ENCODE data around the gene FES. TPM values are rescaled to one million over a fixed set of nuclear protein-coding genes. Genes with fewer than 3 reads are reported as not detected.

Gene FES
- total and polyA plus RNA-seq, 10 of the 15 experiments (the other 5 are each of a cell fraction or from before 2014, with no cell fraction given), result 0.07 to 23.9 (median 9.9) TPM

DNA sequence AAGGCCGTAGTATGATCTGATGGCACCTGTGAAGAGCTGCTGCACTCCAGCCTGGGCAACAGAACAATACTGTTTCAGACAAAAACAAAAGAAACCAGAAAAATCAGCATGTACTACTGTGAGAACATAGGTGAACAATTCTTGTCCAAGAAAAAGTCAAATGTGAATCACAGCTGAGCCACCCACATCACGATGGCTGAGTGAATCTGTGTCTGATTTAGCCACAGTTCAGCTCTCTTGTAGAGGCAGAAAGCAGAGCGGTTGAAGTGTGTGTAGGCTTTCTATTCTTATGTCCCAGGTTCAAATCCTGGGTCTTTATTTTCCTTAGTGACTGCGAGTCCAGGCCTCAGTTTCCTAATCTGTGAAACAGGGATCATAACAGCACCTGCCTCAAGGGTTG, 20.3 kb upstream of the FES start (continued):
- TF ChIP-seq SMAD1 (IDR thresholded peaks at IDR 0.05; ENCODE audit: low read depth, partially characterized antibody) (no peak), FOS (IDR thresholded peaks at IDR 0.05; ENCODE audit: borderline replicate concordance, extremely low read depth, insufficient read length) (no peak)
- TF ChIP-seq, protein P1, sequence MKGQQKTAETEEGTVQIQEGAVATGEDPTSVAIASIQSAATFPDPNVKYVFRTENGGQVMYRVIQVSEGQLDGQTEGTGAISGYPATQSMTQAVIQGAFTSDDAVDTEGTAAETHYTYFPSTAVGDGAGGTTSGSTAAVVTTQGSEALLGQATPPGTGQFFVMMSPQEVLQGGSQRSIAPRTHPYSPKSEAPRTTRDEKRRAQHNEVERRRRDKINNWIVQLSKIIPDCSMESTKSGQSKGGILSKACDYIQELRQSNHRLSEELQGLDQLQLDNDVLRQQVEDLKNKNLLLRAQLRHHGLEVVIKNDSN (IDR thresholded peaks at IDR 0.05; ENCODE audit: borderline replicate concordance, extremely low read length, insufficient read depth, low read depth, low read length), result no peak

DNA sequence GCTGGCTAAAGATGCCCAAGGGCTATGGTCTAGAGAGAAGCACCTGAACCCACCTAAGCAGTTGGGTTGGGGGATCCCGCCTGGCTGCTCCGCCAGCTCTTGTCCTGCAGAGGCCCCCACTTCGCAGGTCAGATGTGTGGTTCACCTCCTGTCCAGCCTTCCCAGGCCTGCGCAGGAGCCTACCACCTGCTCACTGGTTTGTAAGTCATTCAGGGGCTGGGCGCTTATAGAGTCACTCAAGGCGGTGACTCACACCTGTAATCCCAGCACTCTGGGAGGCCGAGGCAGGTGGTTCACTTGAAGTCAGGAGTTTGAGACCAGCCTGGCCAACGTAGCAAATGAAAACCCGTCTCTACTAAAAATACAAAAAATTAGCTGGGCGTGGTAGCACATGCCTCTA, 19.8 kb upstream of the FES start:
- Histone ChIP-seq H3K79me2 (ENCODE audit: control insufficient read depth, insufficient read depth, low read length) (no peaks in the 10 kb centered on the region), H3K9ac (ENCODE audit: control insufficient read depth, insufficient read depth, low read length) (no peak overlapping the region), H2AFZ (ENCODE audit: control insufficient read depth, low read depth, low read length) (no peak overlapping the region), H3K4me1 (ENCODE audit: control insufficient read depth, insufficient read depth, low read length) (peaks cover 5% of the 10 kb centered on the region), H3K36me3 (ENCODE audit: control insufficient read depth in 2 of 2, insufficient read depth in 2 of 2, low read length in 1 of 2) (no peaks in the 10 kb centered on the region), H3K4me2 (ENCODE audit: control insufficient read depth, insufficient read depth) (no peak overlapping the region), H3K4me3 (no peak overlapping the region), H4K20me1 (ENCODE audit: control insufficient read depth, insufficient read depth) (no peaks in the 10 kb centered on the region), H3K27me3 (replicated peaks in 1 of 2; ENCODE audit: control insufficient read depth in 2 of 2, insufficient read depth in 2 of 2, low read length in 1 of 2) (no peaks in the 10 kb centered on the region), H3K9me3 (replicated peaks; ENCODE audit: control insufficient read depth, insufficient read depth, low read length) (no peaks in the 10 kb centered on the region), H3K27ac (ENCODE audit: control insufficient read depth, insufficient read depth) (no peak overlapping the region)
- WGBS (ENCODE audit: insufficient coverage, insufficient replicate concordance, low lambda C conversion rate, missing lambda C conversion rate), result 60% methylated on average over 10 of the region's 10 CpGs
- no TSS peak for BruUV-seq (replicated peaks)
- FAIRE-seq (no peak), DNase-seq (ENCODE audit: low read depth, low spot score) (no peak), ATAC-seq (no peak)
- TF ChIP-seq FOS (IDR thresholded peaks at IDR 0.05; ENCODE audit: borderline replicate concordance, extremely low read depth, insufficient read length), result no peak
- ChIA-PET SMC1A (ENCODE audit: uncharacterized antibody, unreplicated experiment) (interaction anchor here (1.0 kb wide), 1 partner anchor 11 kb away, joined by 4 read pairs; no protein-coding TSS in a partner anchor), CTCF (interaction anchor here (1.2 to 1.9 kb wide), 3 partner anchors 22 to 67 kb away, joined by 3 to 9 read pairs (median 7); partner anchors contain the start of gene HDDC3), POLR2A (interaction anchor here (1.7 kb wide), 1 partner anchor 13 kb away, joined by 4 read pairs; no protein-coding TSS in a partner anchor), RAD21 (ENCODE audit: unreplicated experiment) (no interaction called here)
- intact Hi-C loops (cut with micrococcal nuclease; ENCODE audit: unreplicated experiment) (no loop called here), in situ Hi-C loops (cut with MboI) (no loop called here)

DNA sequence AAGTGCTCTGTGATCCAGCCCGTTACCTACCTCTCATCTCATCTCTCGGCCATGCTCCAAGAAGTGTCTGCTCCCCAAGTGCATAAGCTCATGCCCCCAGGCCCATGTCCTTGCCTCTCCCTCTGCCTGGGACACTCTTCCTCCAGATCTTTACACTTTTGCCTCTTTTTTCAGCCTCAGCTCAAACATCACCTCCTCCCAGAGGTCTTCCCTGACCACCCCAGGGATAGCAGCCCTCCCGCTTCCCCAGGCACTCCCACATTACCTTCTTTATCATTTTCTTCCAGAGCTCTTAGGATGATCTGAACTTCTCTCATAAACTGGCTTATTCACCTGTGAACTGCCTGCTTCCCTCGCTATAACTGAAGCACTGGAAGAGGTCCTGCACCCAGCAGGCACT, 18.6 kb upstream of the FES start:
- RAD21 ChIA-PET (ENCODE audit: unreplicated experiment), result no interaction called here
- intact Hi-C loops (cut with micrococcal nuclease; ENCODE audit: unreplicated experiment), result no loop called here
- TF ChIP-seq ZZZ3 (IDR thresholded peaks at IDR 0.05; ENCODE audit: control insufficient read depth, insufficient read length, low read depth) (no peak), PAX8 (IDR thresholded peaks at IDR 0.05) (no peak), TBL1XR1 (IDR thresholded peaks at IDR 0.05; ENCODE audit: low read depth, low read length) (no peak), MEF2B (IDR thresholded peaks at IDR 0.05; ENCODE audit: partially characterized antibody, poor library complexity, severe bottlenecking) (no peak), DPF2 (IDR thresholded peaks at IDR 0.05) (no peak)
- TF ChIP-seq, protein P2, sequence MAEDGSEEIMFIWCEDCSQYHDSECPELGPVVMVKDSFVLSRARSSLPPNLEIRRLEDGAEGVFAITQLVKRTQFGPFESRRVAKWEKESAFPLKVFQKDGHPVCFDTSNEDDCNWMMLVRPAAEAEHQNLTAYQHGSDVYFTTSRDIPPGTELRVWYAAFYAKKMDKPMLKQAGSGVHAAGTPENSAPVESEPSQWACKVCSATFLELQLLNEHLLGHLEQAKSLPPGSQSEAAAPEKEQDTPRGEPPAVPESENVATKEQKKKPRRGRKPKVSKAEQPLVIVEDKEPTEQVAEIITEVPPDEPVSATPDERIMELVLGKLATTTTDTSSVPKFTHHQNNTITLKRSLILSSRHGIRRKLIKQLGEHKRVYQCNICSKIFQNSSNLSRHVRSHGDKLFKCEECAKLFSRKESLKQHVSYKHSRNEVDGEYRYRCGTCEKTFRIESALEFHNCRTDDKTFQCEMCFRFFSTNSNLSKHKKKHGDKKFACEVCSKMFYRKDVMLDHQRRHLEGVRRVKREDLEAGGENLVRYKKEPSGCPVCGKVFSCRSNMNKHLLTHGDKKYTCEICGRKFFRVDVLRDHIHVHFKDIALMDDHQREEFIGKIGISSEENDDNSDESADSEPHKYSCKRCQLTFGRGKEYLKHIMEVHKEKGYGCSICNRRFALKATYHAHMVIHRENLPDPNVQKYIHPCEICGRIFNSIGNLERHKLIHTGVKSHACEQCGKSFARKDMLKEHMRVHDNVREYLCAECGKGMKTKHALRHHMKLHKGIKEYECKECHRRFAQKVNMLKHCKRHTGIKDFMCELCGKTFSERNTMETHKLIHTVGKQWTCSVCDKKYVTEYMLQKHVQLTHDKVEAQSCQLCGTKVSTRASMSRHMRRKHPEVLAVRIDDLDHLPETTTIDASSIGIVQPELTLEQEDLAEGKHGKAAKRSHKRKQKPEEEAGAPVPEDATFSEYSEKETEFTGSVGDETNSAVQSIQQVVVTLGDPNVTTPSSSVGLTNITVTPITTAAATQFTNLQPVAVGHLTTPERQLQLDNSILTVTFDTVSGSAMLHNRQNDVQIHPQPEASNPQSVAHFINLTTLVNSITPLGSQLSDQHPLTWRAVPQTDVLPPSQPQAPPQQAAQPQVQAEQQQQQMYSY (CRISPR knock-in tag; IDR thresholded peaks at IDR 0.05), result no peak

More for the DNA sequence above, 18.6 kb upstream of the FES start:
- in situ Hi-C loops (cut with MboI), result no loop called here
- Histone ChIP-seq H2AFZ (ENCODE audit: control insufficient read depth, low read depth, low read length) (no peak overlapping the region), H4K20me1 (ENCODE audit: control insufficient read depth, insufficient read depth) (no peaks in the 10 kb centered on the region), H3K4me2 (ENCODE audit: control insufficient read depth, insufficient read depth) (no peak overlapping the region), H3K9ac (ENCODE audit: control insufficient read depth, insufficient read depth, low read length) (no peak overlapping the region), H3K9me3 (replicated peaks; ENCODE audit: control insufficient read depth, insufficient read depth, low read length) (no peaks in the 10 kb centered on the region), H3K4me1 (ENCODE audit: control insufficient read depth, insufficient read depth, low read length) (peaks cover 17% of the 10 kb centered on the region), H3K27me3 (replicated peaks in 1 of 2; ENCODE audit: control insufficient read depth in 2 of 2, insufficient read depth in 2 of 2, low read length in 1 of 2) (no peaks in the 10 kb centered on the region), H3K36me3 (ENCODE audit: control insufficient read depth in 2 of 2, insufficient read depth in 2 of 2, low read length in 1 of 2) (no peaks in the 10 kb centered on the region), H3K27ac (ENCODE audit: control insufficient read depth, insufficient read depth) (no peak overlapping the region), H3K79me2 (ENCODE audit: control insufficient read depth, insufficient read depth, low read length) (peaks cover under 1% of the 10 kb centered on the region), H3K4me3 (no peak overlapping the region)
- WGBS (ENCODE audit: insufficient coverage, insufficient replicate concordance, low lambda C conversion rate, missing lambda C conversion rate), result 61% methylated on average over 4 of the region's 4 CpGs
- DNase-seq (ENCODE audit: low read depth, low spot score), result no peak
- ChIA-PET POLR2A (interaction anchor here (1.7 kb wide), 1 partner anchor 14 kb away, joined by 4 read pairs; no protein-coding TSS in a partner anchor), CTCF (no interaction called here), SMC1A (ENCODE audit: uncharacterized antibody, unreplicated experiment) (no interaction called here)
- FAIRE-seq, result no peak
- no TSS peak for BruUV-seq (replicated peaks)
- ATAC-seq, result no peak

All from GM12878 (cell line).